ENCODE results near the gene ABCA7.
A peak's percentile ranks its signal among the peaks of the same experiment; 100 is the strongest.

Gene ABCA7

GRCh38 chr19:1060689-1061088, 20.8 kb downstream of the ABCA7 start:
- H3K27me3 Mint-ChIP-seq: peaks cover 4% of the 10 kb centered on the region
- peaks cover 57% of the 10 kb centered on the region for H3K36me3 Mint-ChIP-seq (ENCODE audit: low read depth)
- intact Hi-C loops (cut with micrococcal nuclease): no loop called here
- peaks cover 32% of the 10 kb centered on the region for H3K4me1 Mint-ChIP-seq (ENCODE audit: low read depth)
- H3K4me3 Mint-ChIP-seq: no peak overlapping the region
- peaks cover 7% of the 10 kb centered on the region for H3K9me3 Mint-ChIP-seq
- no peak overlapping the region for H3K27ac Mint-ChIP-seq

GRCh38 chr19:1061987-1062386, 22.1 kb downstream of the ABCA7 start:
- H3K4me3 Mint-ChIP-seq: no peak overlapping the region
- H3K27ac Mint-ChIP-seq: no peak overlapping the region
- peaks cover 44% of the 10 kb centered on the region for H3K36me3 Mint-ChIP-seq (ENCODE audit: low read depth)
- peaks cover 4% of the 10 kb centered on the region for H3K27me3 Mint-ChIP-seq
- peaks cover 7% of the 10 kb centered on the region for H3K9me3 Mint-ChIP-seq
- peaks cover 37% of the 10 kb centered on the region for H3K4me1 Mint-ChIP-seq (ENCODE audit: low read depth)
- intact Hi-C loops (cut with micrococcal nuclease): no loop called here

GRCh38 chr19:1062387-1063029, 22.6 kb downstream of the ABCA7 start:
- no peak overlapping the region for H3K4me3 Mint-ChIP-seq
- intact Hi-C loops (cut with micrococcal nuclease): no loop called here
- H3K27me3 Mint-ChIP-seq: peaks cover 4% of the 10 kb centered on the region
- H3K9me3 Mint-ChIP-seq: peaks cover 7% of the 10 kb centered on the region
- peaks cover 34% of the 10 kb centered on the region for H3K4me1 Mint-ChIP-seq (ENCODE audit: low read depth)
- H3K36me3 Mint-ChIP-seq (ENCODE audit: low read depth): peaks cover 42% of the 10 kb centered on the region
- H3K27ac Mint-ChIP-seq: no peak overlapping the region

GRCh38 chr19:1063030-1063908, 23.4 kb downstream of the ABCA7 start:
- H3K36me3 Mint-ChIP-seq (ENCODE audit: low read depth): peaks cover 42% of the 10 kb centered on the region
- no peak overlapping the region for H3K4me3 Mint-ChIP-seq
- intact Hi-C loops (cut with micrococcal nuclease): no loop called here
- H3K4me1 Mint-ChIP-seq (ENCODE audit: low read depth): peaks cover 34% of the 10 kb centered on the region
- H3K27ac Mint-ChIP-seq: peak overlapping the region; percentile 41
- H3K27me3 Mint-ChIP-seq: peaks cover 4% of the 10 kb centered on the region
- H3K9me3 Mint-ChIP-seq: no peaks in the 10 kb centered on the region

- no peaks in the 10 kb centered on the region for H3K9me3 Mint-ChIP-seq
- H3K36me3 Mint-ChIP-seq (ENCODE audit: low read depth): peaks cover 44% of the 10 kb centered on the region
- peak overlapping the region; percentile 44 for H3K4me3 Mint-ChIP-seq
- H3K27ac Mint-ChIP-seq: peak overlapping the region; percentile 41
- peaks cover 4% of the 10 kb centered on the region for H3K27me3 Mint-ChIP-seq
- peaks cover 42% of the 10 kb centered on the region for H3K4me1 Mint-ChIP-seq (ENCODE audit: low read depth)
- intact Hi-C loops (cut with micrococcal nuclease): no loop called here
These were observed 24.2 kb downstream of the ABCA7 start for GRCh38 chr19:1063909-1064660.

GRCh38 chr19:1064661-1065605, 25.0 kb downstream of the ABCA7 start:
- H3K27ac Mint-ChIP-seq: peak overlapping the region; percentile 41
- peaks cover 4% of the 10 kb centered on the region for H3K27me3 Mint-ChIP-seq
- H3K9me3 Mint-ChIP-seq: no peaks in the 10 kb centered on the region
- intact Hi-C loops (cut with micrococcal nuclease): loop anchor here (5.0 kb wide), 2 partner anchors 37 to 43 kb away; partner anchors contain the start of genes GPX4, RNU6-2 and TMEM259
- no peak overlapping the region for H3K4me3 Mint-ChIP-seq
- H3K4me1 Mint-ChIP-seq (ENCODE audit: low read depth): peaks cover 47% of the 10 kb centered on the region
- peaks cover 47% of the 10 kb centered on the region for H3K36me3 Mint-ChIP-seq (ENCODE audit: low read depth)

GRCh38 chr19:1065606-1066109, 25.8 kb downstream of the ABCA7 start:
- Mint-ChIP-seq H3K4me3 (peak overlapping the region; percentile 54), H3K4me1 (ENCODE audit: low read depth) (peaks cover 47% of the 10 kb centered on the region), H3K9me3 (no peaks in the 10 kb centered on the region), H3K36me3 (ENCODE audit: low read depth) (peaks cover 54% of the 10 kb centered on the region), H3K27ac (peak overlapping the region; percentile 91), H3K27me3 (peaks cover 4% of the 10 kb centered on the region)
- intact Hi-C loops (cut with micrococcal nuclease): loop anchor here (5.0 kb wide), 2 partner anchors 37 to 43 kb away; partner anchors contain the start of genes GPX4, RNU6-2 and TMEM259

GRCh38 chr19:1066251-1066747, 26.4 kb downstream of the ABCA7 start:
- H3K9me3 Mint-ChIP-seq: no peaks in the 10 kb centered on the region
- H3K4me1 Mint-ChIP-seq (ENCODE audit: low read depth): peaks cover 47% of the 10 kb centered on the region
- peaks cover 58% of the 10 kb centered on the region for H3K36me3 Mint-ChIP-seq (ENCODE audit: low read depth)
- peaks cover 4% of the 10 kb centered on the region for H3K27me3 Mint-ChIP-seq
- intact Hi-C loops (cut with micrococcal nuclease): loop anchor here (5.0 kb wide), 2 partner anchors 36 to 44 kb away; partner anchors contain the start of genes GPX4, RNU6-2 and TMEM259
- H3K4me3 Mint-ChIP-seq: peak overlapping the region; percentile 97
- peak overlapping the region; percentile 91 for H3K27ac Mint-ChIP-seq

GRCh38 chr19:1066748-1067340, 26.9 kb downstream of the ABCA7 start, which contains the start of gene ARHGAP45:
Gene ARHGAP45 (plus strand): TSS chr19:1067167. CDS start chr19:1067406, 239 bp downstream.
- Mint-ChIP-seq H3K27ac (peak within 1 kb of the TSS; percentile 91), H3K4me3 (peak within 1 kb of the TSS; percentile 97), H3K9me3 (no peaks in the 10 kb centered on the region), H3K4me1 (ENCODE audit: low read depth) (peaks cover 51% of the 10 kb centered on the region), H3K36me3 (ENCODE audit: low read depth) (peaks cover 58% of the 10 kb centered on the region), H3K27me3 (peaks cover 4% of the 10 kb centered on the region)
- intact Hi-C loops (cut with micrococcal nuclease): loop anchor here (5.0 kb wide), 2 partner anchors 35 to 45 kb away; partner anchors contain the start of genes GPX4, RNU6-2 and TMEM259

- intact Hi-C loops (cut with micrococcal nuclease): loop anchor here (5.0 kb wide), 2 partner anchors 35 to 45 kb away; partner anchors contain the start of genes GPX4, RNU6-2 and TMEM259
- Mint-ChIP-seq H3K4me3 (peak overlapping the region; percentile 97), H3K36me3 (ENCODE audit: low read depth) (peaks cover 58% of the 10 kb centered on the region), H3K27me3 (peaks cover 4% of the 10 kb centered on the region), H3K4me1 (ENCODE audit: low read depth) (peaks cover 56% of the 10 kb centered on the region), H3K9me3 (no peaks in the 10 kb centered on the region), H3K27ac (peak overlapping the region; percentile 91)
These were observed 27.5 kb downstream of the ABCA7 start for GRCh38 chr19:1067341-1067957.

- peak overlapping the region; percentile 91 for H3K27ac Mint-ChIP-seq
- H3K27me3 Mint-ChIP-seq: peaks cover 4% of the 10 kb centered on the region
- H3K9me3 Mint-ChIP-seq: no peaks in the 10 kb centered on the region
- peaks cover 62% of the 10 kb centered on the region for H3K4me1 Mint-ChIP-seq (ENCODE audit: low read depth)
- peaks cover 62% of the 10 kb centered on the region for H3K36me3 Mint-ChIP-seq (ENCODE audit: low read depth)
- intact Hi-C loops (cut with micrococcal nuclease): loop anchor here (2.0 to 5.0 kb wide), 3 partner anchors 30 to 46 kb away; partner anchors contain the start of genes GPX4, RNU6-2 and TMEM259
- H3K4me3 Mint-ChIP-seq: peak overlapping the region; percentile 97
These were observed 28.4 kb downstream of the ABCA7 start for GRCh38 chr19:1068009-1069001.
